ENCODE data around the gene MEIS2. TPM values are rescaled to one million over a fixed set of nuclear protein-coding genes. Genes with fewer than 3 reads are reported as not detected.

Gene MEIS2
- total and polyA plus RNA-seq, 2 donors (not counting 3 experiments of a cell fraction or from before 2014, with no cell fraction given), result 22.5 to 26.2 TPM

DNA sequence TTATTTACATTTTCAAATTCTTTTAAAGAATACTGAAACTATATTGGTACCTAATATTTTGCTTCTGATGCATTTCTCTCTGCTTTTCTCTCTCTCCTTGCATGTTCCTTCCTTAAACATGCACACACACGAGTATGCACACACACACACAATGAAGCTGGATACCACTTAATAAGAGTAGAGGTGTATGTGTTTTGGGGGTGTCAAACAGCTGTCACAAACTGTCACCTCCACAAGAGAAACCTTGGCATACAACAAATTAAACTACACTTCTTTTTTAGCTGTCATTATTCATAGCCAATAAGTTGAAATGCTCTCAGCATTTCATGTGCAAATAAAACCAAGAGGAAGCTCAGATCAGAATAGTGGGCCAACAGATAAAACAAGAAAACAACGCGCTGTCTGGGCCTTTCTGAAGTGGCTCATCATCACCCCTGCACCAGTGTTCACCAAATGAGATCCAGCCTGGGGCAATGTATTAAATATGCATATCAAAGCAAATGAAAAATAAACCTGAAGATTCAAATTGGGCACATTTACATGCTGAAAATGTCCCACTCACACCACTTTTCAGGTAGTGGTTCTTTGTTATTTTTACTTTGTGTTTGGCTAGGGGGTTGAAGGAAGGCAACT is 9.7 kb downstream of the MEIS2 start:
- no peak for DNase-seq (ENCODE audit: low read depth, low spot score)
- dilution Hi-C loops (cut with MboI; ENCODE audit: extremely low pct_ligation_motif_present, low sequenced_read_pairs), result no loop called here
- H3K27ac ChIP-seq (ENCODE audit: insufficient read depth, low read depth, low read length), result no peak overlapping the region
- H3K4me3 ChIP-seq (replicated peaks in 1 of 3; ENCODE audit: insufficient read depth in 1 of 3, low read depth in 1 of 3, low read length in 3 of 3), result no peak overlapping the region
- no peak overlapping the region for H3K9ac ChIP-seq (replicated peaks; ENCODE audit: extremely low read depth, insufficient read depth, low read length)
- intact Hi-C loops (cut with micrococcal nuclease), result no loop called here
- H3K4me1 ChIP-seq (ENCODE audit: control insufficient read depth, extremely low read depth, insufficient read depth, low read length), result peaks cover 6% of the 10 kb centered on the region
- no peaks in the 10 kb centered on the region for H4K20me1 ChIP-seq (replicated peaks; ENCODE audit: control insufficient read depth, extremely low read depth, insufficient read depth, low read length)
- peaks cover 0 to 2% of the 10 kb centered on the region in 2 experiments for H3K36me3 ChIP-seq (ENCODE audit: control insufficient read depth in 2 of 2, extremely low read depth in 1 of 2, insufficient read depth in 2 of 2, low read length in 2 of 2)
- peaks cover 1% of the 10 kb centered on the region for H3K79me2 ChIP-seq (ENCODE audit: control insufficient read depth, insufficient read depth, low read length)
- ChIA-PET POLR2A (no interaction called here), CTCF (interaction anchor here (1.0 to 2.1 kb wide), 3 partner anchors 10 to 206 kb away, joined by 3 to 5 read pairs (median 4); no protein-coding TSS in a partner anchor)
- no peak overlapping the region for H3K4me2 ChIP-seq (ENCODE audit: insufficient read depth, low read length)
- no peaks in the 10 kb centered on the region for H3K9me3 ChIP-seq (replicated peaks; ENCODE audit: control insufficient read depth, insufficient read depth, low read length)
- H2AFZ ChIP-seq (ENCODE audit: low read depth, low read length), result no peak overlapping the region
- no peak for FAIRE-seq
- BruUV-seq (replicated peaks), result no TSS peak
- H3K27me3 ChIP-seq (ENCODE audit: control insufficient read depth in 2 of 2, insufficient read depth in 2 of 2, low read length in 2 of 2), result no peaks in the 10 kb centered on the region
- H3K9me1 ChIP-seq (replicated peaks; ENCODE audit: control insufficient read depth, extremely low read depth, insufficient read depth, low read length), result no peaks in the 10 kb centered on the region
- TF ChIP-seq FOS (IDR thresholded peaks at IDR 0.05; ENCODE audit: borderline replicate concordance, insufficient read depth, low read length) (no peak), EZH2 (IDR thresholded peaks at IDR 0.05; ENCODE audit: borderline replicate concordance, low read depth, low read length, severe bottlenecking) (no peak), POLR2A (IDR thresholded peaks at IDR 0.05; ENCODE audit: low read depth, low read length) (no peak), MAX (IDR thresholded peaks at IDR 0.05; ENCODE audit: insufficient read depth, insufficient read length) (no peak), GATA2 (IDR thresholded peaks at IDR 0.05; ENCODE audit: insufficient read depth, insufficient read length, low read depth, low read length) (no peak), MYC (IDR thresholded peaks at IDR 0.05; ENCODE audit: low read depth, low read length) (no peak)

- POLR2A ChIA-PET, result interaction anchor here (0.6 kb wide), 2 partner anchors 9 to 13 kb away, joined by 3 read pairs; no protein-coding TSS in a partner anchor
- TF ChIP-seq MYC (IDR thresholded peaks at IDR 0.05; ENCODE audit: low read depth, low read length) (no peak), CTCF (IDR thresholded peaks at IDR 0.05; ENCODE audit: extremely low read depth in 1 of 2, insufficient read depth in 1 of 2, low read depth in 1 of 2, low read length in 2 of 2) (no peak), MAX (IDR thresholded peaks at IDR 0.05; ENCODE audit: insufficient read depth, insufficient read length) (no peak)
These were observed 11.9 kb downstream of the MEIS2 start for GRCh38 chr15:37088436-37088835.

More at GRCh38 chr15:37088436-37088835, 11.9 kb downstream of the MEIS2 start:
- intact Hi-C loops (cut with micrococcal nuclease) (no loop called here), dilution Hi-C loops (cut with MboI; ENCODE audit: extremely low pct_ligation_motif_present, low sequenced_read_pairs) (no loop called here)
- H3K4me2 ChIP-seq (ENCODE audit: insufficient read depth, low read length), result no peak overlapping the region
- no peaks in the 10 kb centered on the region for H3K79me2 ChIP-seq (ENCODE audit: control insufficient read depth, insufficient read depth, low read length)
- CTCF ChIA-PET, result no interaction called here
- H3K9me1 ChIP-seq (replicated peaks; ENCODE audit: control insufficient read depth, extremely low read depth, insufficient read depth, low read length), result no peaks in the 10 kb centered on the region
- H3K4me1 ChIP-seq (ENCODE audit: control insufficient read depth, extremely low read depth, insufficient read depth, low read length), result peaks cover 13% of the 10 kb centered on the region
- no peak for DNase-seq (ENCODE audit: low read depth, low spot score)
- no peaks in the 10 kb centered on the region for H3K9me3 ChIP-seq (replicated peaks; ENCODE audit: control insufficient read depth, insufficient read depth, low read length)
- H4K20me1 ChIP-seq (replicated peaks; ENCODE audit: control insufficient read depth, extremely low read depth, insufficient read depth, low read length), result no peaks in the 10 kb centered on the region
- no peak overlapping the region for H3K9ac ChIP-seq (replicated peaks; ENCODE audit: extremely low read depth, insufficient read depth, low read length)
- no peak overlapping the region for H3K27ac ChIP-seq (ENCODE audit: insufficient read depth, low read depth, low read length)
- H2AFZ ChIP-seq (ENCODE audit: low read depth, low read length), result no peak overlapping the region
- peaks cover 0 to 3% of the 10 kb centered on the region in 2 experiments for H3K36me3 ChIP-seq (ENCODE audit: control insufficient read depth in 2 of 2, extremely low read depth in 1 of 2, insufficient read depth in 2 of 2, low read length in 2 of 2)
- FAIRE-seq, result no peak
- H3K4me3 ChIP-seq (replicated peaks in 1 of 3; ENCODE audit: insufficient read depth in 1 of 3, low read depth in 1 of 3, low read length in 3 of 3), result no peak overlapping the region
- H3K27me3 ChIP-seq (ENCODE audit: control insufficient read depth in 2 of 2, insufficient read depth in 2 of 2, low read length in 2 of 2), result no peaks in the 10 kb centered on the region
- BruUV-seq (replicated peaks), result no TSS peak
